GM18526 (cell line): ENCODE results near the gene TRAF3.

ENCODE experiments used
- POLR2A ChIP-seq: IDR thresholded peaks from 3 replicates; pipeline ENCODE4 v1.6.1; 2011; ENCODE audit not compliant: insufficient read length; ENCODE audit errors: extremely low read depth

TRAF3 gene

GRCh38 chr14:102929241-102930137 lies 152.2 kb downstream of the TRAF3 start:
- TF ChIP-seq POLR2A = no peak

- no peak for TF ChIP-seq POLR2A
Observed at GRCh38 chr14:102930138-102930752, 153.0 kb downstream of the TRAF3 start.

- no peak for TF ChIP-seq POLR2A
Observed at GRCh38 chr14:102930753-102931579, 153.7 kb downstream of the TRAF3 start.

- no peak for TF ChIP-seq POLR2A
Observed at GRCh38 chr14:102931580-102932285, 154.5 kb downstream of the TRAF3 start.

GRCh38 chr14:102932484-102933248 lies 155.4 kb downstream of the TRAF3 start:
- TF ChIP-seq POLR2A = no peak

GRCh38 chr14:102933618-102934231 lies 156.5 kb downstream of the TRAF3 start:
- no peak for TF ChIP-seq POLR2A

GRCh38 chr14:102935756-102936155 lies 158.5 kb downstream of the TRAF3 start:
- TF ChIP-seq POLR2A = no peak

- no peak for TF ChIP-seq POLR2A
Observed at GRCh38 chr14:102937331-102938175, 160.3 kb downstream of the TRAF3 start.

- TF ChIP-seq POLR2A = no peak
Observed at GRCh38 chr14:102938191-102938590, 160.9 kb downstream of the TRAF3 start.

- TF ChIP-seq POLR2A = no peak
Observed at GRCh38 chr14:102939329-102939728, 162.1 kb downstream of the TRAF3 start.

GRCh38 chr14:102939820-102940561 lies 162.7 kb downstream of the TRAF3 start:
- TF ChIP-seq POLR2A = no peak

- TF ChIP-seq POLR2A = no peak
Observed at GRCh38 chr14:102940729-102941362, 163.6 kb downstream of the TRAF3 start.

- TF ChIP-seq POLR2A = no peak
Observed at GRCh38 chr14:102941419-102942011, 164.3 kb downstream of the TRAF3 start.
